Body of pancreas (tissue), 4 donors: ENCODE results near the gene AUTS2. TPM values are rescaled to one million over a fixed set of nuclear protein-coding genes. Genes with fewer than 3 reads are reported as not detected.
"Not testable (repeated sequence)": the region's sequence is repeated elsewhere in the genome, so short reads cannot be mapped to it uniquely, and the experiment has no call there.

Experiments used
- ATAC-seq: fragments of 150-250 bp; one replicate; pipeline ENCODE4 v1.9.1; 2016
- DNase-seq, 4 donors: peaks; one replicate each; pipeline ENCODE4 v3.0.0-alpha.2; 2019
- H3K27ac ChIP-seq, 4 donors: fragments of 200-600 bp; sonication (generic); 1 replicate in 3 of 4; 2 replicates in 1 of 4; pipeline versions ENCODE4 v1.5.1 to v1.6.1; 2016 to 2019; ENCODE audit warnings: mild to moderate bottlenecking in 1 of 4, mixed read lengths in 1 of 4, moderate library complexity in 1 of 4
- H3K27me3 ChIP-seq, 2 donors: fragments of 200-600 bp; sonication (generic); one replicate each; pipeline ENCODE4 v1.6.0; 2016; ENCODE audit warnings: mild to moderate bottlenecking in 1 of 2
- H3K36me3 ChIP-seq, 2 donors: fragments of 200-600 bp; sonication (generic); replicated peaks in 1 of 2; 2 replicates each; pipeline ENCODE4 v1.5.1; 2016; ENCODE audit warnings: low read depth in 2 of 2; ENCODE audit not compliant: insufficient read depth in 1 of 2
- H3K4me1 ChIP-seq: fragments of 200-600 bp; sonication (generic); one replicate; pipeline ENCODE4 v1.6.0; 2016
- H3K4me3 ChIP-seq, 2 donors: fragments of 200-600 bp; sonication (generic); 1 replicate in 1 of 2; 2 replicates in 1 of 2; pipeline ENCODE4 v1.5.1; 2016 to 2019
- H3K9me3 ChIP-seq, 3 donors: fragments of 200-600 bp; sonication (generic); 1 replicate in 2 of 3; 2 replicates in 1 of 3; pipeline ENCODE4 v1.5.1; 2016
- CTCF ChIP-seq, 7 experiments: fragments of 450-650 bp in 4 of 7; fragments of 200-600 bp in 3 of 7; sonication (generic) in 3 of 7; IDR thresholded peaks; one replicate each; pipeline ENCODE4 v1.5.1; 2016 to 2019; ENCODE audit warnings: antibody characterized with exemption in 7 of 7
- POLR2A ChIP-seq, 3 donors: fragments of 450-650 bp; IDR thresholded peaks; one replicate each; pipeline ENCODE4 v1.6.1; 2016; ENCODE audit warnings: antibody characterized with exemption in 3 of 3, mild to moderate bottlenecking in 2 of 3
- WGBS, 2 donors: methylation state at CpG; one replicate each; pipeline ENCODE4 v1.1.5; 2017; 5-methylcytosine and 5-hydroxymethylcytosine counted together
- intact Hi-C: fragments of 100-400 bp; cut with DNase I; formaldehyde crosslinking; loops from one replicate; pipeline ENCODE4 v1.15.1; 2023
- total RNA-seq, 2 donors: library from RNA; depleted of rRNA; stranded (reverse); fragments of >200 nt; gene quantifications; one replicate each; pipeline ENCODE4 v1.1.0, GENCODE V29; 2016

Gene AUTS2
- total RNA-seq, 2 donors from 2014 or later: 11.7 to 18.5 TPM

- no peaks in the 10 kb centered on the region for H3K27me3 ChIP-seq
- intact Hi-C loops: no loop called here
- H3K27ac ChIP-seq: no peak overlapping the region
- H3K4me1 ChIP-seq: no peaks in the 10 kb centered on the region
- no peaks in the 10 kb centered on the region for H3K9me3 ChIP-seq
- H3K36me3 ChIP-seq: no peaks in the 10 kb centered on the region
- 35 to 57% methylated on average over 6 of the region's 6 CpGs for WGBS, 2 donors
- ATAC-seq: no peak
- no peak for DNase-seq
- no peak overlapping the region for H3K4me3 ChIP-seq
- TF ChIP-seq POLR2A (IDR thresholded peaks at IDR 0.05) (no peak), CTCF (IDR thresholded peaks at IDR 0.05) (no peak)
Observed at GRCh38 chr7:70808876-70809275, 1210.6 kb downstream of the AUTS2 start.

DNA sequence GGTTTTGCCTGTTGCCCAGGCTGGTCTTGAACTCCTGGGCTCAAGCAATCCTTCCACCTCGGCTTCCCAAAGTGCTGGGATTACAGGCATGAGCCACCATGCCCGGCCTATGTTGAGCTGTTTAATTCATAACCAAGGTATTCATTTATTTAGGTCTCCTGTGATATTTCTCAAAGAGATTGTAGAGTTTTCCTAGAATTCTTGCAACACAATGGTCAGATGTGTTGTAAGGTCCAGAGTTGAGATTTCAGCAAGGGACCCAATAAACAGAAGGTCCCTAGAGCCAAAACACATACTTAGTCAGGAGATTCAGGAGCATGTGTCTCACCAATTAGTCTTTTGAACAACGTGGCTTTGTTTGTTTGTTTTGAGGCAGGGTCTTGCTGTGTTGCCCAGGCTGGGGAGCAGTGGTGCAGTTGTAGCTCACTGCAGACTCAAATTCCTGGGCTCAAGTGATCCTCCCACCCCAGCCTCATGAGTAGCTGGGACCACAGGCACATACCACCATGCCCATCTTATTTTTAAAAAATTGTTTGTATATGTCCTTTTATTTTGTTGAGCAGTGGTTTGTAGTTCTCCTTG, 1212.4 kb downstream of the AUTS2 start:
- Histone ChIP-seq H3K9me3 (no peaks in the 10 kb centered on the region), H3K27me3 (no peaks in the 10 kb centered on the region), H3K36me3 (no peaks in the 10 kb centered on the region), H3K4me1 (no peaks in the 10 kb centered on the region), H3K27ac (no peak overlapping the region), H3K4me3 (no peak overlapping the region)
- DNase-seq (no peak), ATAC-seq (no peak)
- intact Hi-C loops: no loop called here
- WGBS, 2 donors: 50 to 53% methylated on average over 3 of the region's 3 CpGs
- no peak for TF ChIP-seq POLR2A (IDR thresholded peaks at IDR 0.05)
- no peak for TF ChIP-seq CTCF (IDR thresholded peaks at IDR 0.05)

DNA sequence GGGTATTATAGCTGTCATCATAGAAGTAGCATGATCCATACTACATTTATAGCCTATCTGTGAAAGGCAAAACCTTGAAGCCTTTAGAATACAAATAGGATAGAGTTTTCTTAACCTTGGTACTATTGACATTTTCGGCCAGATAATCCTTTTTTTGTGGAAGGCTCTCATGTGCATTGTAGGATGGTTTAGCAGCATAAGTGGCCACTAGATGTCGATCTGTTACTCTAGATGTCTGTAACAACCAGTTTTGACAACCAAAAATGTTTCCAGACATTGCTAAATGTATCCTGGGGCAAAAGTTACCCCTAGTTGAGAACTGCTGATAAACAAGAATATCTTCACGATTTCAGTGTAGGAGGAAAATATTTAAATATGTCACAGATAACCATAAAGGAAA, 1214.2 kb downstream of the AUTS2 start:
- 23 to 27% methylated on average over 3 of the region's 3 CpGs for WGBS, 2 donors
- Histone ChIP-seq H3K9me3 (no peaks in the 10 kb centered on the region), H3K27ac (no peak overlapping the region), H3K36me3 (no peaks in the 10 kb centered on the region), H3K4me1 (no peaks in the 10 kb centered on the region), H3K27me3 (no peaks in the 10 kb centered on the region), H3K4me3 (no peak overlapping the region)
- no peak for ATAC-seq
- no peak for DNase-seq
- intact Hi-C loops: no loop called here
- TF ChIP-seq POLR2A (IDR thresholded peaks at IDR 0.05): no peak
- TF ChIP-seq CTCF (IDR thresholded peaks at IDR 0.05): no peak

- H3K27ac ChIP-seq, ATAC-seq, H3K9me3 ChIP-seq, H3K36me3 ChIP-seq, DNase-seq, H3K27me3 ChIP-seq, intact Hi-C loops, H3K4me3 ChIP-seq, H3K4me1 ChIP-seq: not testable (repeated sequence)
- 58 to 62% methylated on average over 6 of the region's 6 CpGs for WGBS, 2 donors
Observed at GRCh38 chr7:70822490-70822889, 1224.2 kb downstream of the AUTS2 start.

DNA sequence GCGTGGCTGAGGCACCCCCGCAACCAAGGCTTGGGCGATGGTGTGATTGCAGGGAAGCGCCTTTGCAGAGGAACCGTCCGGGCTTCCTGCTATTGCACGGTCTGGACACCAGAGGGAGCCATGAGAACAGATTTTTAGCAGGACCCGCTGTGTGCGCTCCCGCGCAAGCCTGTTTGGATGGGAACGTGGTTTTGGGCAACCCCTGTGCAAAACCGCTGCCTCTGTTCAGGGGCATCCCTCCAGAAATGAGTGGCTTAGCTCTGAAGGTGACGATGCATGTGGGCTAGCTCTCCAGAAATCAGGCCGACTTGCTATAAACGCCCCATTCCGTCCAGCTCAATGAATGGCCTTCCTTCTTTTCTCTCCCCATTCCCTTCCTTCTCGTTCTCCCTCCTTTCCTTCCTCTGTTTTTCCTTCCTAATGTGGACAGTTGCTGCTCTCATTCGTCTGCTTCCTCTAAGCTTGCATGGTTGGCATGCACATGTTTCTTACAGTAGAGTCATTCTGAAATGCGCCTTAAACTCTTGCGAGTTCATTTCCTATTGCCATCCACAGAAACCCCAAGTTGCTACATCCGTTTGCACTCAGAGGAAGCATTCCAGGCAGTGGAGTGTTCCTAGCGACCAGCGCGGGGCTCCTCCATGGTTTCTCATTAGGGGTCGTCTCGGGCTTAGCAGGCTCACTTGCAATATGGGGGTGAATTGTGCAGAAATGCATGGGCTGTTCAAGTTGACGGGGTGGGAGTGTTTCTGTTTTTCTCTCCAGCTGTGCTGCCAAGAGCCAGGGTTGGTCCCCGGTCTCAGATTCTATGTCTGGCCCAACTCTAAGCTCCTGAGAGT, 1231.2 kb downstream of the AUTS2 start:
- intact Hi-C loops: no loop called here
- WGBS, 2 donors: 10 to 14% methylated on average over 22 to 29 of the region's 29 CpGs
- Histone ChIP-seq H3K27ac (no peak overlapping the region), H3K36me3 (no peaks in the 10 kb centered on the region), H3K27me3 (peaks cover 0 to 8% of the 10 kb centered on the region in 2 donors), H3K4me1 (peaks cover 6% of the 10 kb centered on the region), H3K4me3 (no peak overlapping the region), H3K9me3 (no peaks in the 10 kb centered on the region)
- ATAC-seq (peak; percentile 68), DNase-seq (peak; percentile 61 to 72 (median 66))
- TF ChIP-seq POLR2A (IDR thresholded peaks at IDR 0.05) (no peak), CTCF (IDR thresholded peaks at IDR 0.05) (peak; percentile 69 to 85 (median 76))
